GM13976 (cell line): ENCODE measurements around the gene PDE4D.

ENCODE experiments used
- DNase-seq: peaks from one replicate; pipeline ENCODE4 v3.0.0; 2012; ENCODE audit warnings: low spot score
- in situ Hi-C: fragments of 300-500 bp; cut with MboI; formaldehyde crosslinking; loops from one replicate; pipeline ENCODE4 v1.12.0; 2022; ENCODE audit warnings: low sequenced_read_pairs, mixed read lengths, inconsistent platforms; ENCODE audit not compliant: unreplicated experiment
- TF ChIP-seq, protein P1 (sequence below): IDR thresholded peaks from 2 replicates; pipeline ENCODE4 v1.5.1; 2012; ENCODE audit warnings: borderline replicate concordance, mild to moderate bottlenecking; ENCODE audit not compliant: insufficient read depth; ENCODE audit errors: extremely low read depth, missing control alignments, control extremely low read depth

The PDE4D gene

DNA sequence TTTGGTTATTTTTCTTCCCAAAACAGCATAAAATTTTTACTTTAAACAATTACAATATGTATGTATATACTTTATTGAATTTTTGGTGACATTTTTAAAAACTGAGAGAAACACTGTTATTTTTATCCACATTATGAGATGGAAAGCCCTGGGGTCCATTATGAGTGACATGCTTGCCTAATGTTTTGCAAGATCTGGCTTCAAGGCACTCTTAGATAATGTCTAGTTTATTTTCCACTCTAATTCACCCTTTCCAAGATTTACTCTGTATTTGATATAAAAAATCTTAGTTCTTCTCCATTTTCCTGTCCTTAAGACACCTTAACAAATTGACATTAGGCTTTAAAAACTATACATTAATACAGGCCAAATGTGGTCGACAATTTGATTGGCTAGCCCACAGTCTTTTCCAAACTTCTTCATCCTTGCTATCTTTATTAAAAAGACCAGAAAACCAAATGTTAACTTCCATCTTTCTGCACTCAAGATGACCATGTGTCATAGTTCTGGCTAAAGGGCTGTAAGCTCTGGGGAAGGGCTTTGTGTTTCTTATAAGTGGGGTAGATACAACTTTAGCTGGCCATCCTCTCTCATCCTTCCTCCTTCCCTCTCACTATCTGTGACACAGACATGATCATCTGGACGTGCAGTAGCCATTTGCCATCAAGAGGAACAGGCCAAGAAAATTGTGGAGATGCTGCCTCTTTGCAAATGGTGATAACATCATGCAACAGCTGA is 561.1 kb downstream of the PDE4D start:
- in situ Hi-C loops = no loop called here
- TF ChIP-seq, protein P1, sequence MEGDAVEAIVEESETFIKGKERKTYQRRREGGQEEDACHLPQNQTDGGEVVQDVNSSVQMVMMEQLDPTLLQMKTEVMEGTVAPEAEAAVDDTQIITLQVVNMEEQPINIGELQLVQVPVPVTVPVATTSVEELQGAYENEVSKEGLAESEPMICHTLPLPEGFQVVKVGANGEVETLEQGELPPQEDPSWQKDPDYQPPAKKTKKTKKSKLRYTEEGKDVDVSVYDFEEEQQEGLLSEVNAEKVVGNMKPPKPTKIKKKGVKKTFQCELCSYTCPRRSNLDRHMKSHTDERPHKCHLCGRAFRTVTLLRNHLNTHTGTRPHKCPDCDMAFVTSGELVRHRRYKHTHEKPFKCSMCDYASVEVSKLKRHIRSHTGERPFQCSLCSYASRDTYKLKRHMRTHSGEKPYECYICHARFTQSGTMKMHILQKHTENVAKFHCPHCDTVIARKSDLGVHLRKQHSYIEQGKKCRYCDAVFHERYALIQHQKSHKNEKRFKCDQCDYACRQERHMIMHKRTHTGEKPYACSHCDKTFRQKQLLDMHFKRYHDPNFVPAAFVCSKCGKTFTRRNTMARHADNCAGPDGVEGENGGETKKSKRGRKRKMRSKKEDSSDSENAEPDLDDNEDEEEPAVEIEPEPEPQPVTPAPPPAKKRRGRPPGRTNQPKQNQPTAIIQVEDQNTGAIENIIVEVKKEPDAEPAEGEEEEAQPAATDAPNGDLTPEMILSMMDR = no peak
- no peak for DNase-seq

DNA sequence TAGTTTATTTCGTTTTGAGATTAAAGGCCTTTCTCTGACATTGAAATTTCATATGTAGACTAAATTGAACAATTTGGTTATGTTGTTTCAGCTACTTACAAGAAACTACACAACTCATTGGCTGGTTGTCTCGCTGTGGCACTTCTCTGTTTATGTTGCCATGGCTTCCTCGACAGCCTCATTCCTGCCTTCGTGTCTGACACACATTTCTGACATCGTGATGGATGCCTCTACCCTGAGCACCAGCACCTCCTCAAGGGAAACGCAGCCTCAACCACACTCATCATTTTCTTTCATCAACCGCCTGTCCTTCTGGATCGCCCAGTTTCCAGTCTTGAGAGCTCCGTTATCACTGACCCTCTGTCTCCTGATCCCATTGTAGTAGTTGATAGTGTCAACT is 562.8 kb downstream of the PDE4D start:
- in situ Hi-C loops = no loop called here
- TF ChIP-seq, protein P1 = no peak
- no peak for DNase-seq

DNA sequence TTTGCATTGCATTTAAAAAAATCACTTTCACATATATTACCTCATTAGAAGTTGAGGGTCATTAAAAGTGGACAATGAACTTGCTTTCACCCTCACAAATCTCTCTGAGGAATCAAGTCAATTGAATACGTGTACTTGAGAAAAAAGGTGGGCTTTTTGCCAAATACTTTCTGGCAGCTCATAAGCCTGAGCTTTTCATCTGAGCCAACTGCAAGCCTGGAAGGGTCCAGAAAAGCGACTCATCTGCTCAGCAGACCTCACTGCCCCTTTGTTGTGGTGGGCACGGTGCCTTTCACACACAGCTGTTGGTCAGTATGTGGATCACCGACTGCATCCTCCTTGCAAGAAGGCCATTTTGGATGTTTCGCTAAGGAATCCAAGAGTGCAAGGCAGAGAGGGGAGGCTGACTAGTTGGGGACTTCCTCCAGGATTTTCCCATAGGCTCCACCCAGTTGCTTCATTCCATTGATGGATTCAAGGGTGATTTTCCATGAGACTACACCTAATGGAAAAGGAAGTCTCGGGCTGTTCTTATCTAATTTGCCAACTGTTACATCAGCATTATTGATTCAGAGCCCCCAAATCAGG is 564.7 kb downstream of the PDE4D start:
- TF ChIP-seq, protein P1 = no peak

DNA sequence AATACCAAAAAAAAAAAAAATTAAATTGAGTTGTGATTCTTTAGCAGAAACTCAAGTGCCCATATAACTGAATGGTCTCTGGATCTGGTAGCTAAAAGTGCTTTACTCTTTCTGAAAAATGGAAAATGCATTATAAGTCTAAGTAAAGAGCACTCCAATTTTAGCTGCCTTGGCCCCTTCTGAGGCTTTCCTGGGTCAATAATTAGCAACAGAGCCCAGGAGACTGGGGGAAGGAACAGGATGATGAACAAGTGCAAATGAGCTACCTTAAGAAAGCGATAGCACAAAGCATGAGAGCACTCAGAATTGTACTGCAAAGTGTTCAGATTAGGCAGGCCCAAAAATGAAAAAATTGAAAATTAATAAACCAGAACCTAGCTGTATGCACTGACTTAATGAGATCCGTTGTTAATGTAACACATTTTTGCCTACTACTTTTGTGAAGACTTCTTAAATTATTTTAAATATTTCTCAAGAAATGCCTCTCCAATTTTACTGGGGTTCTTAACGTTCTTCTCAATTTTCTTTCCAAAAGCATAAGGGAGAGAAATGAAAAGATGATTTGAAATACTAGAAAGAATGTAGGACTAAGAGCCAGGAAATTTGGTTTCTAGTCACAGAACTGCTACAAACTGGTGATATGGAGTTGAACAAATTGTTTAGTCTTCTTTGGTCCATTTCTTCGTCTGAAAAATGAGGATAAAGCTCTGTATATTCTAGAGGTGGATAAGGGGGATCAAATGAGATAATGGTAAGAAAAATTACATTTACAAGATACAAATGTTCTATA is 566.1 kb downstream of the PDE4D start:
- in situ Hi-C loops = no loop called here
- no peak for DNase-seq
- TF ChIP-seq, protein P1 = no peak

More for the DNA sequence above, 564.7 kb downstream of the PDE4D start:
- no peak for DNase-seq
- in situ Hi-C loops = no loop called here

DNA sequence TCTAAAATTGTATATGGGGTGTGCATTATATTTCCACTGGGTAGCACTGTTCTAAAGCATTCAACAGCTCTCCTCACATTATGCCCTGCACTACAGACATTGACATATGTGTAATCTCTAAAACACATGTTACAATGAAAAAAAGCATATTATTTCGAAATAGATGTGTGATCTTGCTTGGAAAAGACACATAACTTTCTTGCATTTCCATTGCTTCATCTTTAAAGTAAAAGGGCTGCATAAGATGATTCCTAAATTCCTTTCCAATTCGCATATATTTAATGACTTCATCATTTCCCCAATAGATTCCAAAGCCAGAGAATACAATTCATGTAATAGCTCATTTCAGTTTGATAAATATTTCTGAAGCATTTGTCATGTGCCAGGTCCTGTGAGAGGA is 566.9 kb downstream of the PDE4D start:
- TF ChIP-seq, protein P1 = no peak
- DNase-seq = no peak
- in situ Hi-C loops = no loop called here

DNA sequence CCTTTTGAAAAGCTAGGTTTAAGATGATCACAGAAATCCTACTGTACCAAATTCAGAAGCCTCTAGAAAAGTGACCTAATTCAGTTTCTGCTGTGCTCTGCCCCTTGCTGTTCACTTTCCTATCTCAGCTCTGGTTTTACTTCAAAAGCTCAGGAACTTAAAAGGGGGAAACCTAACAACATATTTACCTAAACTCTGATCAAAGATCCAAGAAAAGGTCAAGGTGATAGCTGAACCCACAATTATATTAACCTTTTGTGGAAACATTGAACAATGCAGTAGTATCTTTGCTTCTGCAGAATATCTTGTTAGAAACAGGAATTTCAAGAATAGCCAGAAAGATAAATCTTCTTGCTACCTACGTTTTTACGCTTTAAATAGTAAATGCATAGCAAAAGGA is 568.5 kb downstream of the PDE4D start:
- TF ChIP-seq, protein P1 = no peak
- DNase-seq = no peak
- in situ Hi-C loops = no loop called here
